Astrocyte (in vitro differentiated cells and primary cell): Measurements from ENCODE around the gene SERPINA5. TPM values are rescaled to one million over a fixed set of nuclear protein-coding genes. Genes with fewer than 3 reads are reported as not detected.

Source experiments
- DNase-seq: peaks from one replicate; pipeline ENCODE4 v3.0.0-alpha.2; 2010; ENCODE audit warnings: low read depth
- FAIRE-seq: peaks from 2 replicates; lab custom pipeline; 2011; peaks lifted over from hg19 to GRCh38; lab: Jason Lieb, UNC
- H2AFZ ChIP-seq: 2 replicates; pipeline ENCODE4 v1.6.0; 2012; ENCODE audit warnings: low read depth, low read length, inconsistent platforms
- H3K27ac ChIP-seq: 2 replicates; pipeline ENCODE4 v1.5.1; 2011; ENCODE audit warnings: low read depth, low read length, inconsistent platforms
- H3K27me3 ChIP-seq: 2 replicates; pipeline ENCODE4 v1.6.0; 2011; ENCODE audit warnings: low read length, inconsistent platforms; ENCODE audit not compliant: insufficient read depth
- H3K36me3 ChIP-seq: 2 replicates; pipeline ENCODE4 v1.5.1; 2011; ENCODE audit warnings: low read length, inconsistent platforms; ENCODE audit not compliant: insufficient read depth
- H3K4me1 ChIP-seq: 2 replicates; pipeline ENCODE4 v1.5.1; 2011; ENCODE audit warnings: low read length, inconsistent platforms; ENCODE audit not compliant: insufficient read depth
- H3K4me2 ChIP-seq: 2 replicates; pipeline ENCODE4 v1.6.0; 2012; ENCODE audit warnings: low read length, inconsistent platforms
- H3K4me3 ChIP-seq: 2 replicates; pipeline ENCODE4 v1.5.1; 2011; ENCODE audit warnings: low read depth, mild to moderate bottlenecking, low read length, inconsistent platforms; ENCODE audit not compliant: insufficient read depth
- H3K79me2 ChIP-seq: 2 replicates; pipeline ENCODE4 v1.6.0; 2012; ENCODE audit warnings: mild to moderate bottlenecking, low read length, inconsistent platforms; ENCODE audit not compliant: insufficient read depth
- H3K9ac ChIP-seq: 2 replicates; pipeline ENCODE4 v1.6.0; 2012; ENCODE audit warnings: mild to moderate bottlenecking, low read length, inconsistent platforms
- H3K9me3 ChIP-seq: 2 replicates; pipeline ENCODE4 v1.5.1; 2012; ENCODE audit warnings: low read depth, mild to moderate bottlenecking, low read length, inconsistent platforms; ENCODE audit not compliant: insufficient read depth
- H4K20me1 ChIP-seq: 2 replicates; pipeline ENCODE4 v1.6.0; 2012; ENCODE audit warnings: low read length, inconsistent platforms; ENCODE audit not compliant: insufficient read depth
- H3K27ac Mint-ChIP-seq: one replicate; pipeline ENCODE4 v1.8.0; 2021; ENCODE audit warnings: mild to moderate bottlenecking, mixed read lengths; ENCODE audit not compliant: unreplicated experiment
- H3K27me3 Mint-ChIP-seq: one replicate; pipeline ENCODE4 v1.8.0; 2021; ENCODE audit warnings: low read depth, mixed read lengths; ENCODE audit not compliant: unreplicated experiment
- H3K36me3 Mint-ChIP-seq: one replicate; pipeline ENCODE4 v1.8.0; 2021; ENCODE audit warnings: low read depth, mixed read lengths; ENCODE audit not compliant: unreplicated experiment
- H3K4me1 Mint-ChIP-seq: one replicate; pipeline ENCODE4 v1.8.0; 2021; ENCODE audit warnings: low read depth, mixed read lengths; ENCODE audit not compliant: unreplicated experiment
- H3K4me3 Mint-ChIP-seq: one replicate; pipeline ENCODE4 v1.8.0; 2021; ENCODE audit warnings: mild to moderate bottlenecking, moderate library complexity, mixed read lengths; ENCODE audit not compliant: unreplicated experiment
- H3K9me3 Mint-ChIP-seq: one replicate; pipeline ENCODE4 v1.8.0; 2021; ENCODE audit warnings: mild to moderate bottlenecking, mixed read lengths; ENCODE audit not compliant: unreplicated experiment
- CTCF ChIP-seq: IDR thresholded peaks from 2 replicates; pipeline ENCODE4 v1.5.1; 2011; ENCODE audit warnings: low read depth, mild to moderate bottlenecking, inconsistent platforms, low read length, moderate library complexity; ENCODE audit not compliant: insufficient read depth
- EZH2 ChIP-seq: IDR thresholded peaks from 2 replicates; pipeline ENCODE4 v1.6.1; 2012; ENCODE audit warnings: mild to moderate bottlenecking, low read length, inconsistent platforms; ENCODE audit not compliant: insufficient read depth
- total RNA-seq: library from RNA; stranded (reverse); gene quantifications from 2 replicates; pipeline ENCODE4 v1.2.1, GENCODE V29; 2021

Gene SERPINA5
- total RNA-seq, 1 donor from 2014 or later, result 0.23 TPM

DNA sequence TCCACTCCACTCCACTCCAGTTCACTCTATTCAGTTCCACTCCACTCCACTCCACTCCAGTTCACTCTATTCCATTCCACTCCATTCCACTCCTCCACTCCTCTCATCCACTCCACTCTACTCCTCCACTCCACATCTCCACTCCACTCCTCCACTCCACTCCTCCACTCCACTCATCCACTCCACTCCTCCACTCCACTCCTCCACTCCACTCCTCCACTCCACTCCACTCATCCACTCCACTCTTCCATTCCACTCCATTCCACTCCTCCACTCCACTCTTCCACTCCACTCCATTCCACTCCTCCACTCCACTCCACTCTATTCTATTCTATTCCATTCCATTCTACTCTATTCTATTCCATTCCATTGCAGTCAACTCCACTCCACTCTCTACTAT is 9.8 kb downstream of the SERPINA5 start:
- no peak for TF ChIP-seq EZH2
- no peak for TF ChIP-seq CTCF
- H3K27ac ChIP-seq, result no peak overlapping the region
- FAIRE-seq, result no peak
- no peaks in the 10 kb centered on the region for H3K79me2 ChIP-seq
- H3K4me3 ChIP-seq, result no peak overlapping the region
- H3K27ac Mint-ChIP-seq, result no peak overlapping the region
- no peak overlapping the region for H3K4me2 ChIP-seq
- H3K4me1 ChIP-seq, result no peaks in the 10 kb centered on the region
- H4K20me1 ChIP-seq, result no peaks in the 10 kb centered on the region
- no peaks in the 10 kb centered on the region for H3K9me3 ChIP-seq
- H3K36me3 ChIP-seq, result no peaks in the 10 kb centered on the region
- DNase-seq, result no peak
- H3K9me3 Mint-ChIP-seq, result peaks cover 5% of the 10 kb centered on the region
- H3K36me3 Mint-ChIP-seq, result no peaks in the 10 kb centered on the region
- no peaks in the 10 kb centered on the region for H3K27me3 ChIP-seq
- no peak overlapping the region for H3K4me3 Mint-ChIP-seq
- H3K9ac ChIP-seq, result no peak overlapping the region
- peaks cover 42% of the 10 kb centered on the region for H3K27me3 Mint-ChIP-seq
- no peaks in the 10 kb centered on the region for H3K4me1 Mint-ChIP-seq
- no peak overlapping the region for H2AFZ ChIP-seq

DNA sequence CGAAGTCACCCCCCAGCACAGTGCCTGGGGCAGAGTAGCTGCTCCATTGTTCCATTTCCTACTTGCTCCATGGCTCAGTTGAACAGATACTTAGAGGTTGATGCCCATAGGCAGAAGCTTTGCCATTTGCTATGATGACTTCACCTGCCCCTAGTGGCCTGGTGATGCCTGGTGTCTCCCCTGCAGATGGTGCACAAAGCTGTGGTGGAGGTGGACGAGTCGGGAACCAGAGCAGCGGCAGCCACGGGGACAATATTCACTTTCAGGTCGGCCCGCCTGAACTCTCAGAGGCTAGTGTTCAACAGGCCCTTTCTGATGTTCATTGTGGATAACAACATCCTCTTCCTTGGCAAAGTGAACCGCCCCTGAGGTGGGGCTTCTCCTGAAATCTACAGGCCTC is 10.6 kb downstream of the SERPINA5 start:
- peaks cover 34% of the 10 kb centered on the region for H3K27me3 Mint-ChIP-seq
- FAIRE-seq, result no peak
- no peaks in the 10 kb centered on the region for H3K9me3 ChIP-seq

More for the DNA sequence above, 10.6 kb downstream of the SERPINA5 start:
- Mint-ChIP-seq H3K4me1 (no peaks in the 10 kb centered on the region), H3K9me3 (peaks cover 5% of the 10 kb centered on the region), H3K36me3 (no peaks in the 10 kb centered on the region), H3K4me3 (no peak overlapping the region), H3K27ac (no peak overlapping the region)
- Histone ChIP-seq H3K4me2 (no peak overlapping the region), H3K36me3 (no peaks in the 10 kb centered on the region), H4K20me1 (no peaks in the 10 kb centered on the region), H3K9ac (no peak overlapping the region), H3K4me3 (no peak overlapping the region), H3K27ac (no peak overlapping the region), H3K4me1 (no peaks in the 10 kb centered on the region), H2AFZ (no peak overlapping the region), H3K27me3 (no peaks in the 10 kb centered on the region), H3K79me2 (no peaks in the 10 kb centered on the region)
- TF ChIP-seq CTCF (no peak), EZH2 (no peak)
- no peak for DNase-seq
